ENCODE measurements around the gene UBE2D4. TPM values are rescaled to one million over a fixed set of nuclear protein-coding genes. Genes with fewer than 3 reads are reported as not detected.

The UBE2D4 gene
- total and polyA plus RNA-seq, 10 donors: 8.2 to 19.5 (median 12.7) TPM

Other genes starting within 250 kb of the UBE2D4 start
- 100 to 1,000 TPM in 1 of 7 donors, 10 to 100 TPM in 6; 51.2 to 102 (median 71.6) TPM for gene COA1, start 196.9 kb upstream of the UBE2D4 start, total RNA-seq
- 10 to 100 TPM; 48.3 to 76.6 (median 50.0) TPM for gene COA1, start 196.9 kb upstream of the UBE2D4 start, polyA plus RNA-seq
- gene BLVRA, start 167.8 kb upstream of the UBE2D4 start, total RNA-seq: 100 to 1,000 TPM in 5 of 7 donors, 10 to 100 TPM in 2; 72.1 to 164 (median 116) TPM
- 100 to 1,000 TPM in 1 of 3 donors, 10 to 100 TPM in 2; 58.0 to 123 (median 83.7) TPM for gene BLVRA, start 167.8 kb upstream of the UBE2D4 start, polyA plus RNA-seq
- gene MRPS24, start 56.9 kb upstream of the UBE2D4 start, total RNA-seq: 10 to 100 TPM; 40.7 to 99.0 (median 50.3) TPM
- gene MRPS24, start 56.9 kb upstream of the UBE2D4 start, polyA plus RNA-seq: 100 to 1,000 TPM in 2 of 3 donors, 10 to 100 TPM in 1; 73.8 to 121 (median 115) TPM
- 10 to 100 TPM; 19.8 to 32.1 (median 26.5) TPM for gene URGCP, start 19.8 kb upstream of the UBE2D4 start, total RNA-seq
- gene URGCP, start 19.8 kb upstream of the UBE2D4 start, polyA plus RNA-seq: 10 to 100 TPM in 2 of 3 donors, 1 to 10 TPM in 1; 8.6 to 21.6 (median 15.3) TPM
- not detected for gene SPDYE1, start 71.5 kb downstream of the UBE2D4 start, total RNA-seq
- gene SPDYE1, start 71.5 kb downstream of the UBE2D4 start, polyA plus RNA-seq: not detected
- 100 to 1,000 TPM; 169 to 257 (median 210) TPM for gene DBNL, start 118.3 kb downstream of the UBE2D4 start, total RNA-seq
- 100 to 1,000 TPM; 118 to 205 (median 134) TPM for gene DBNL, start 118.3 kb downstream of the UBE2D4 start, polyA plus RNA-seq
- 1 to 10 TPM in 4 of 7 donors, under 1 TPM in 2, not detected in 1; 0.75 to 2.8 (median 1.2) TPM for gene PGAM2, start 139.1 kb downstream of the UBE2D4 start, total RNA-seq
- gene PGAM2, start 139.1 kb downstream of the UBE2D4 start, polyA plus RNA-seq: 1 to 10 TPM; 1.6 to 4.0 (median 2.6) TPM
- gene POLM, start 156.1 kb downstream of the UBE2D4 start, total RNA-seq: 100 to 1,000 TPM in 1 of 7 donors, 10 to 100 TPM in 6; 42.8 to 104 (median 63.4) TPM
- 10 to 100 TPM; 22.0 to 44.9 (median 30.3) TPM for gene POLM, start 156.1 kb downstream of the UBE2D4 start, polyA plus RNA-seq
- 100 to 1,000 TPM in 2 of 7 donors, 10 to 100 TPM in 5; 67.5 to 106 (median 88.3) TPM for gene AEBP1, start 177.9 kb downstream of the UBE2D4 start, total RNA-seq
- 10 to 100 TPM; 41.3 to 71.7 (median 49.7) TPM for gene AEBP1, start 177.9 kb downstream of the UBE2D4 start, polyA plus RNA-seq
- gene POLD2, start 197.1 kb downstream of the UBE2D4 start, total RNA-seq: 10 to 100 TPM; 31.9 to 73.0 (median 40.9) TPM
- 10 to 100 TPM; 53.7 to 79.1 (median 69.4) TPM for gene POLD2, start 197.1 kb downstream of the UBE2D4 start, polyA plus RNA-seq
- gene MYL7, start 214.9 kb downstream of the UBE2D4 start, total RNA-seq: 1 to 10 TPM in 1 of 7 donors, not detected in 6; 1.6 TPM
- under 1 TPM in 1 of 3 donors, not detected in 2; 0.22 TPM for gene MYL7, start 214.9 kb downstream of the UBE2D4 start, polyA plus RNA-seq